ENCODE results near the gene ZNF750.

DNA sequence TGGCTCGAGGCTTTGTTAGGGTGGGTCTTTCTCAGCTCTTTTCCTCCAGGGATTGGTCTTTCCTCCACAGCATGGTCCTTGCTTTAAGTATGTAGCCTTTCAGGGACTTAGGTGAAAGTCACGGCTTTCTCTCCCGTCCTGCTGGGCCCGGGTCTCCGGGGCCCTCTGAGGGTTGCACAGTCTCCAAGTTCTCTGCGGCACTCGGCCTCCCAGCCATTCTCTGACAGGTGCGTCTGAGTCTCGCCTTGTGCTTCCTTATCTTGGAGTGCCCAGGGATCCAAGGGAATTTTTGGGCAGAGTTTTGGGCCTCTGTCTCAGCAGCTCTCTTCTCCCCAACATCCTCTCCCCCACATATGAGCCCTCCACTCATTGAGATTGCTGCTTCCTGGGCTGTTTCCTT, 36.6 kb downstream of the ZNF750 start:
- TF ChIP-seq FOXA1 (IDR thresholded peaks at IDR 0.05) = no peak
- TF ChIP-seq, protein P1, sequence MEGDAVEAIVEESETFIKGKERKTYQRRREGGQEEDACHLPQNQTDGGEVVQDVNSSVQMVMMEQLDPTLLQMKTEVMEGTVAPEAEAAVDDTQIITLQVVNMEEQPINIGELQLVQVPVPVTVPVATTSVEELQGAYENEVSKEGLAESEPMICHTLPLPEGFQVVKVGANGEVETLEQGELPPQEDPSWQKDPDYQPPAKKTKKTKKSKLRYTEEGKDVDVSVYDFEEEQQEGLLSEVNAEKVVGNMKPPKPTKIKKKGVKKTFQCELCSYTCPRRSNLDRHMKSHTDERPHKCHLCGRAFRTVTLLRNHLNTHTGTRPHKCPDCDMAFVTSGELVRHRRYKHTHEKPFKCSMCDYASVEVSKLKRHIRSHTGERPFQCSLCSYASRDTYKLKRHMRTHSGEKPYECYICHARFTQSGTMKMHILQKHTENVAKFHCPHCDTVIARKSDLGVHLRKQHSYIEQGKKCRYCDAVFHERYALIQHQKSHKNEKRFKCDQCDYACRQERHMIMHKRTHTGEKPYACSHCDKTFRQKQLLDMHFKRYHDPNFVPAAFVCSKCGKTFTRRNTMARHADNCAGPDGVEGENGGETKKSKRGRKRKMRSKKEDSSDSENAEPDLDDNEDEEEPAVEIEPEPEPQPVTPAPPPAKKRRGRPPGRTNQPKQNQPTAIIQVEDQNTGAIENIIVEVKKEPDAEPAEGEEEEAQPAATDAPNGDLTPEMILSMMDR (IDR thresholded peaks at IDR 0.05; ENCODE audit: low read depth, low read length, missing input control) = no peak
- no peak for TF ChIP-seq SP1 (IDR thresholded peaks at IDR 0.05)
- no peak for TF ChIP-seq JUND (IDR thresholded peaks at IDR 0.05)
- TF ChIP-seq RAD21 (IDR thresholded peaks at IDR 0.05) = no peak
- TF ChIP-seq, protein P2, sequence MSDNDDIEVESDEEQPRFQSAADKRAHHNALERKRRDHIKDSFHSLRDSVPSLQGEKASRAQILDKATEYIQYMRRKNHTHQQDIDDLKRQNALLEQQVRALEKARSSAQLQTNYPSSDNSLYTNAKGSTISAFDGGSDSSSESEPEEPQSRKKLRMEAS (IDR thresholded peaks at IDR 0.05) = no peak
